HG02759 (cell line): ENCODE data around the gene PPP2R1B.
"Not testable (repeated sequence)": the region's sequence is repeated elsewhere in the genome, so short reads cannot be mapped to it uniquely, and the experiment has no call there.

ENCODE experiments used
- ATAC-seq: cut with Tn5 transposase; IDR thresholded peaks from one replicate; pipeline ENCODE4 v1.9.1; 2021; ENCODE audit warnings: mild to moderate bottlenecking, moderate library complexity; ENCODE audit not compliant: unreplicated experiment

Gene PPP2R1B

GRCh38 chr11:111729071-111729830 lies 36.9 kb downstream of the PPP2R1B start:
- ATAC-seq = no peak

GRCh38 chr11:111727431-111727830 lies 38.8 kb downstream of the PPP2R1B start:
- no peak for ATAC-seq

- no peak for ATAC-seq
These were observed 39.9 kb downstream of the PPP2R1B start for GRCh38 chr11:111726301-111726713.

- ATAC-seq = no peak
These were observed 40.6 kb downstream of the PPP2R1B start for GRCh38 chr11:111725621-111726020.

GRCh38 chr11:111724615-111725129 lies 41.5 kb downstream of the PPP2R1B start:
- ATAC-seq = no peak

- no peak for ATAC-seq
These were observed 42.6 kb downstream of the PPP2R1B start for GRCh38 chr11:111723595-111723994.

GRCh38 chr11:111722501-111722900 lies 43.7 kb downstream of the PPP2R1B start:
- no peak for ATAC-seq

GRCh38 chr11:111720801-111721494 lies 45.2 kb downstream of the PPP2R1B start:
- ATAC-seq = no peak

GRCh38 chr11:111719379-111719778 lies 46.8 kb downstream of the PPP2R1B start:
- ATAC-seq = no peak

GRCh38 chr11:111718859-111719258 lies 47.3 kb downstream of the PPP2R1B start:
- no peak for ATAC-seq

GRCh38 chr11:111718436-111718835 lies 47.8 kb downstream of the PPP2R1B start:
- ATAC-seq = no peak

- not testable (repeated sequence) for ATAC-seq
These were observed 48.5 kb downstream of the PPP2R1B start for GRCh38 chr11:111717660-111718059.

GRCh38 chr11:111715142-111715816 lies 50.9 kb downstream of the PPP2R1B start:
- ATAC-seq = peak; percentile 22

- peak; percentile 55 for ATAC-seq
These were observed 51.7 kb downstream of the PPP2R1B start for GRCh38 chr11:111714522-111714921.

- no peak for ATAC-seq
These were observed 58.5 kb downstream of the PPP2R1B start for GRCh38 chr11:111707691-111708067.

GRCh38 chr11:111707039-111707690 lies 59.0 kb downstream of the PPP2R1B start:
- no peak for ATAC-seq

GRCh38 chr11:111703576-111703975 lies 62.6 kb downstream of the PPP2R1B start:
- no peak for ATAC-seq

- ATAC-seq = no peak
These were observed 63.6 kb downstream of the PPP2R1B start for GRCh38 chr11:111702623-111703022.

- ATAC-seq = no peak
These were observed 66.0 kb downstream of the PPP2R1B start for GRCh38 chr11:111700162-111700561.

GRCh38 chr11:111699579-111700156 lies 66.5 kb downstream of the PPP2R1B start:
- no peak for ATAC-seq
